COLO668 (cell line): ENCODE measurements around the gene FASTK.

ENCODE experiments used
- DNase-seq: peaks from one replicate; lab custom pipeline; 2025; ENCODE audit not compliant: unreplicated experiment; lab: John Stamatoyannopoulos, UW

The FASTK gene

DNA sequence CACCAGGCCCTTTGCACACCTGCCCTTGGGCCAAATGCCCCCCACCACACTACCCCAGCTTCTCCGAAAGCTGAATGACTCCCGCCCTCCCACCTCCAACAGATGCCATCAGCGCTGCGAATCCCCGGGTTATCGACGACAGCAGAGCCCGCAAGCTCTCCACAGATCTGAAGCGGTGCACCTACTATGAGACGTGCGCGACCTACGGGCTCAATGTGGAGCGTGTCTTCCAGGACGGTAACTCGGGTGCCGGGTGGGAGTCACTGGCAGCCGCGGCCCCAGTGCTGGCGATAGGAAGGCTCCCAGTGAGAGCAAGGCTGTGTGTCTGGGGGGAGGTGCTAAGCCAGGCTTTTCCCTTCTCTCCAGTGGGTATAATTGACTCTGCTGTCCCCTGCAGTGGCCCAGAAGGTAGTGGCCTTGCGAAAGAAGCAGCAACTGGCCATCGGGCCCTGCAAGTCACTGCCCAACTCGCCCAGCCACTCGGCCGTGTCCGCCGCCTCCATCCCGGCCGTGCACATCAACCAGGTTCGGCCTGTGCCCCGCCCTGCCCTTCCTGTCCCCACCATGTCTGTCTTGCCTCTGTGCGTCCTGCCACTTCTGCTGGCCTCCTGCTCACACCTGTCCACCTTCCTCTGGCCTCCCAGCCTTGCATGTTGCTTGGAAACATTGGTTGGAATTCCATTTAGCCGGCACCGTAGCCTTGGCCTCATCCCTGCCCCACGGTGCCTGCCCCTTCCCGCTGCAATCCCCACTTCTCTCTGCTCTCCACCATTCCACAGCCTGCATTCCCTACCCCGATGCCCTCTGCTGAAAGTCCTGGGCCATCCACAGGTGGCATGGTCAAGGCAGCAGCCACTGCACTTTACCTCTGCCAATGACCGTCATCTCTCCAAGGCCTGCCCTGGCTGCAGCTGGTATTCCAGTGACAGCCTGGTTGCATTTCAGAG is 37.8 kb upstream of the FASTK start:
- DNase-seq, result no peak

DNA sequence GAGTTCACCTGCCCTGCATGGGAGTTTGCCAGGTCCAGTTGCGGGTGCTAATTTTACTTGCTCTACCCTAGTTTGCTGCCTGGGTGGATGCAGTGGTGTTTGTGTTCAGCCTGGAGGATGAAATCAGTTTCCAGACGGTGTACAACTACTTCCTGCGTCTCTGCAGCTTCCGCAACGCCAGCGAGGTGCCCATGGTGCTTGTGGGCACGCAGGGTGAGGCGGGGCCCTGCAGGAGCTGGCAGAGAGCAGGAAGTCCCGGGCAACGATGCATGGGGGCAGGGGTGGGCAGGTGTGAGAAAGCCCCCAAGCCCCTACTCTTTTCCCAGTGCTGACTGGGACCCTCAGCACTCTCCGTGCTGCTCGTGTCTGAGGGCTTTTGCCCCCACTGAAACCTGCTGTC is 37.0 kb upstream of the FASTK start:
- DNase-seq, result no peak

DNA sequence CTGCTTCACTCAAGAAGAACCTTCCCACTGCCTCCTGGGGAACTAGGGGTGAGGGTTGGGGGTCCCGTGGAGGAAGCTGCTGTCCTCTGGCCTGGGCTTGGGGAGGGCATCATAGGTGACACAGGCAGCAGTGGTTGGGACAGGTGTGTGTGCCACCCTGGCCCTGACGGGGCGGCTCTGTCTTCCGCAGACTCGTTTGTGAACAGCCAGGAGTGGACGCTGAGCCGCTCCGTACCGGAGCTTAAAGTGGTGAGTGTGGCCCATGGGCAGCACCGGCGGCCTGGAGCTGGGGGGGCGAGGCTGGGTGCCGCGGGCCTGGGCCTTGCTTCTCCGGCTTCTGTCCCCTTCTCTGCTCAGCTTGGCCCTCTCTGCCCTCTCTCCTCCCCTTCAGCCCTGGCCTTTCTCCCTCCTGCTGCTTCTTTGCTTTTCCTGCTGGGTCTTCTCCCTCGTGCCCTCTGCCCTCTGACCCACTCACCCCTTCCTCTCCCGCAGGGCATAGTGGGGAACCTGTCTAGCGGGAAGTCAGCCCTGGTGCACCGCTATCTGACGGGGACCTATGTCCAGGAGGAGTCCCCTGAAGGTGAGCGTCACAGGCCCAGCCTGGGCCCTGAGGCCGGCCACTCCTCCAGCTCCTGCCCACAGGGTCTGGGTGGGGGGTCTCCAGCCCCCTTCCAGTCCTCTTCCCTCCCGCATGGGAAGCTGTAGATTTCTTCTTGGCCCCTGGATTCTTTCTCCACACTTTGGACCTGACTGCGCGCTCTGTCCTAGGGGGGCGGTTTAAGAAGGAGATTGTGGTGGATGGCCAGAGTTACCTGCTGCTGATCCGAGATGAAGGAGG is 36.2 kb upstream of the FASTK start:
- no peak for DNase-seq

DNA sequence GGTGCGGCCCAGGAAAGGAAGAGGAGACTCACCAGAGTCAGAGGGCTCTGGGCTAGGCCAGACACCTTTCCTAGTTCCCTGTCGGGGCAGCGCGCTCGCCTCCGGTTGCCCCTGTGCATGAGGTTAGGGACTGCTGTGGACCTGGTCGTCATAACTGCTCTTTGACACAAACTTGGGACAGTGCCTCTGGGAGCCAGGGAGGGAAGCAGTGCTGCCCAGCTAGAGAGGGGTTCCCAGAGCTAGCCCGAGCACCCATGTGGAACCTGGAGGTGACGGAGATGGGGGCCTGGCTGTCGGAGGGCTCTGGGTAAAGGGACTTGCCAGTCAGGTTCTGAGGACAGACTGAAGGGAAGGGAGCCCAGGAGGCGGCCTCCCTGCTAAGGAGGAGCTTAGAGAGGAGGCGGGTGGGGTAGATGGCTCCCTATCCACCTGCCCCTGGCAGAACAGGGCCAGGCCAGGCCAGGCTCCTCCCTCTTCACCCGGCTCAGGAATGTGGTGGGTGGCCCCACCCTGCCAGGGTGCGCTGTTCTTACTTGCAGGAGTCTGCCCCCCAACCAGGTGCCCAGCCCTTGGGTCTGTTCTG is 35.3 kb upstream of the FASTK start:
- no peak for DNase-seq

DNA sequence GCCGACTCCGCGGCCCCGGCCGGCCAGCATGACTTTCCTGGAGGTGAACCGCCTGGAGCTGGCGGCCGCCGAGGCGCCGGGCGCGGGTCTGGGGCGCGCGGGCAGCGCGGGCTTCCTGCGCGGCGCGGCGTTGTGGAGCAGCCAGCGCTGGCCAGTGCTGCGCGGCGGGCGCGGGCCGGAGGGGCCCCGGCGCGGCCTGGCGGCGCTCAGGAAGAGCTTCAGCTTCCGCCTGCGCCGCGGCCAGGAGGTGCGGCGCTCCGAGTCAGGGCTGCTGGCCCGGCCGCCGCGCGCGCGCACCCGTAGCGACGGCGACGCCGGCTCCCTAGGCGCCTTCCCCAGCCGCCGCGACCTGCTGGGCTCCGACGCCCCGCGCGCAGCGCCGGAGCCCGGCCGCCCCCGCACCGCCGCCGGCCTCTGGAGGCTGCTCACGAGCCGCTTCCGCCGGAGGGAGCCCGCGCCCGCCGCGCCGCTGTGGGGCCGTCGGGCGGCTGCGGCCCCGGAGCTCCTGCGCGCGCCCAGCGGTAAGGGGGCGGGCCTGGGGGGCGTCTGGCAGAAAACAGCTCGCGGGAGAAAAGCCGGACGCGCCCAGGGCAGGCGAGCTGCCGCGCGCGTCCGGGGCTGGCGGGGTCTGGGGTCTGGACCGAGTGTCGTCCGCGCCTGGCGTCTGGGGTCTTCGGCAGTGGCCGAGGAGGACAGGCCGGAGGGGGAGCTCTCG is 34.7 kb upstream of the FASTK start:
- no peak for DNase-seq

DNA sequence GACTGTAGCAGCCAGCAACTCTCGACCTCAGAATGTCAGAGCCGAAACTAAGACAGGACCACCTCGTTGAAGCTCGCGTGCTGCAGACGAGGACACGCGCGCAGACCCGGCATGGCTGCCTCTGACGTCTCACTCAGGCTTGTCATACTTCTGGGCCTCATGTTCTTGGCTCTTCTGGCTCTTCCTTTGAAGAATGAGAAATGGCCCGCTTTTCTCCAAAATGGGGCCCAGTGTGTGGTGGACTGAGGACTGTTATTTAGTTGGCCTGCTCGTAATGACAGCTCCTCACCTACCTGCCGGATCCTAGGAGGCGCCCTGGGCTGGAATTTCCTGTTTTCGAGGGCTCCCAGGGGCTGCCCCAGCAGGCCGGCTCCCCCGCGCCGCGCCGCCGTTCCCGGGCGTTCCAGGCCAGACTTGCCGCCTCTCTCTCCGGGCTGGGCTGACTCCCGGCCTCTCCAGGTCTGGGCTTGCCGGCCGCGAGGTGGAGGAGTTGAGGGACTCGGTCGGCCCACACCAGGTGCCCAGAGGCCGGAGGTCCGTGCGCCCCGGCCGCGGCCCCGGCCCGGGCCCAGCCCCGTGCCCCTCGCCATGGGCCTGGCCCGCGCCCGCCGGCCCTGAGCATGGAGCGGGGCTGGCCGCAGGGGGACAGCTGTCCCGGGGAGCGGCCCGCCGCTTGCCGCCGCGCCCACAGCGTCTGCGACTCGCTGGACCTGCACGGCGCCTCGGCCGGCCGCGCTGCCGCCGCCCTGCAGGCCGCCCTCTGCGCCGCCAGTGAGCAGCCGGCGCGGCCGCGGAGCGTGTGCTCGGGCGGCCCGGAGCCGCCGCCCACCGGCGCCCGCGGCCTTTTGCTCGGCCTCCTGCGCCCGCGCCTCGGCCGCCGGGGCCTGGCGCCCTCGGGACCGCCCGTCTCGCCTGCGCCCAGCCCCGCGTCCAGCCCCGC is 33.8 kb upstream of the FASTK start:
- no peak for DNase-seq

DNA sequence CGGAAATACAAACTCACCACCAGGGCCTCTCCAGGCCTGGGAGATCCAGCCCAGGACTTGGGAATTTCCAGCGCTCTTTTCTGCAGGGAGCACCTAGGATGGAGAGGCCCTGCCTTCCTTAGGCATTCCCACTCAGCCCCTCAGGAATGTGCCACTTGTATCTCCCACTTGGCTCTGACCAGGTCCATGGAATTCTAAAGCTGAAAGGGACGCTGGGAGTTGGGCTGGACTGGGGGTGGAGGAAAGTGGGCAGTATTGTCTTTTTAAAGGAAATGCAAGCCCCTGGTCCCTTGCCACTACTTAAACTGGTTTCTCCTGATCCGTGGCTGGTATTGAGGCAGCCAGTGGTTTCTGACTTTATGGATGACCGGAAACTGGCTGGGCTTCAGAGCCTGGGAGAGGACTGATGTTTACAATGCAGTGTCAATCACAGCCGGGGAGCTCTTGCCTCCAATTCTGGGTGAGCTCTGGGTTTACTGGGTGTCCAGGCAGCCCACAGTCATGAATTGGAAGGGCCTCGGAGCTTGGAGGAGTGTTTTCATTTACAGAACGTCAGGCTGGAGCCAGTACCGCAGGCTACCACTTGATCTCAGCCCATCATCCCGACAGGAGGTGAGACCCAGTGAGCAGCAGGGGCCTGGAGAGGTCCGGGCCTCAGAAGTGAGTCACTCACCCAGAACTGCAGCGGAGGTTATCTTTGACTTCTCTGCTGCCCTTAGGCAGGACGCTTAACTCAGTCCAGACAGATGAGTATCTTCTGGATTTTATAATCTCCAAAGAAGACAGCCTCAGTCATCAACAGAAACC is 32.9 kb upstream of the FASTK start:
- DNase-seq, result no peak

DNA sequence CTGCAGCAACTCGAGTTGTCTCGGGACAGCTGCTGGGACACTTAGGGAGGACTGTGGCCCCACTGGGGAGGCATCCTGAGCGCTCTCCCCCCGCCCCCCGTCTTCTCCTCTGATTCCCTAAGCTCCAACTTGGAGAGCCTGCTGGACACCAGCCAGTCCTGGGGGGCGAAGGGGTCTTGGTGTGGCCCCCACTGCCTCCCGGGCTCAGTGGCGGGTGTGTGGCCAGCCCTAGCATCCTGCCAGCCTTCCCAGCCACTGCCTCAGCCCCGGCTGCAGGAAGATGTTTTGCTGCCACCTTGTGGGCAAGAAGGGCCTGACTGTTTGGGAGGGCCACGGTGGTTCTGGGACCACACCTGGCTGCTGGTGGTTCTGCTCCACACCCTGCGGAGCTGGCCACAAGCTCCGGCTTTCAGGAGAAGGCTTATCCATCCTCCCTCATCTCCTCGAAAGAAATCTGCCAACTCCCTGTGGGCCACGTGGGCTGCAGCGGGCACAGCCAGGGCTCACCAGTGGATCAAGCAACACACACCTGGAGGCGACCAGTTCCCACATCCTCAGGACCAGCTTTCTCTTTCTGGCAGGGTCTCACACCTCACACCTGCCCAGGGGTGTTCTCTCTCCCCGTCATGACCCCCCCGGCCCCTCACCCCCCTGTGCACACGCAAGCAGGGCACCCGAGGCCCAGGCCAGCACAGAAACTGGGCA is 30.5 kb upstream of the FASTK start:
- DNase-seq, result peak; percentile 72

DNA sequence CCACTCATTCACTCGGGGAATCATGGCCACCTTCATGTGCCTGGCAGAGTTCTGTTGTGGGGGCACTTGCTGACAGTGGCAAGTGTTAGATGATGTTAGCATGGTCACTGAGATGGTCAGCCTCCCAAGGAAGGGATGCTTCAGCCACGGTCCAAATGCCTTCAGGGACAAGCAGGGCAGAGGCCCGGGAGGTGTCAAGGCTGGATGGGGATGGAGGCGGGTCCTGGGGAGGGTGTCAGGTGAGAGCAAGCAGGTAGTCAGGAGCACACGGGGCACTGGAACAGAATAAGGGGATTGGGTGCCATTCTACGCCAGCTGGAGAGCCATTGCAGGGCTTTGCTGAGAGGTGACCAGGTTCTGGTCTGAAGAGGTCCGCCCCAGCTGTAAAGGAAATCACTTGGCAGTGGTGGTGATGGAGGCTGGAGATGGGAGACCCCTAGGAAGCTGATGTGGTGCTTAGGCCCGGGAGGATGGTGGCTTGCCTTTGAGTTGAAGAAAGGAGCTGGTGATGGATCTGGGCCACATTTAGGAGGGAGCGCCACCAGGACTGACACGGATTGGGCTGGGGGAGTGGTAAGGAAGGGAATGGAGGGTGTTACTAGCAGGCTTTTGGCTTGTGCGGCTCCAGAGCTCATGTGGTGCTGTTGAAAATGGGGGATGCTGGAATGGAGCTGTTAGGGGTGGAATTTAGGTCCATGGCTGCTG is 29.8 kb upstream of the FASTK start:
- no peak for DNase-seq

DNA sequence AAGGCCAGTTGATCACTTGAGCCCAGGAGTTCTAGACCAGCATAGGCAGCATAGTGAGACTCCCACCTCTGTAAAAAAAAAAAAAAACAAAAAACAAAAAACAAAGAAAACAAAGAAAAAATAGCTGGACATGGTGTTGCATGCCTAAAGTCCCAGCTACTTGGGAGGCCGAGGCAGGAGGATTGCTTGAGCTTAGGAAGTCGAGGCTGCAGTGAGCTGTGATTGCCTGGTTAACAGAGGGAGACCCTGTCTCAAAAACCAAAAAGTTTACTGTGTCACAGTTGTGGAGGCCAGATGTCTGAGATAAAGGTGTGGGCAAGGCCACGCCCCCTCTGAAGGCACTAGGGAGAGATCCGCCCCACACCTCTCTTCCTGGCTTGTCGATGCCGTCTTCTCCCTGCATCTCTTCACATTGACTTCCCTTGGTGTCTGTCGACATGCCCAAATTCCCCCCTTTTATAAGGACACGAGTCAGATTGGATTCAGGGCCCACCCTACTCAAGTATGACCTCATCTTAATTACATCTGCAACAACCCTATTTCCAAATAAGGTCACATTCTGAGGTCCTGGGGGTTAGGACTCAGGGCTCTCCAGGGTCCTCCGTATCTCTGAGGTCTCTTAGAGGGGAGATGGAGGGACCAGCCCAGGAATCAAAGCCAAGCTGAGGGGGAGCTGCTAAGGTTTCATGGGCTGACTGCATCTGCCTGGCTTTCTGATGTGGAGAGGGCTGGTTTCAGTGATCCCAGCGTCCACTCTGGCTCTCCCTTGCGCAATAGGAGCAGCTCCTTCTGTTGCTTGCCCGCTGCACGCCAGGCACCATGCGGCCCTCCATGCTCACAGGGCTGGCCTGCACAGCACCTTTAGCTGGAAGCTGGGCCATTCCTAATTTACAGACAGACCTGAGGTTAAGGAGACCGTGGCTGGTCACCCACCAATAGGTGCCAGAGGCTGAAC is 28.8 kb upstream of the FASTK start:
- no peak for DNase-seq

DNA sequence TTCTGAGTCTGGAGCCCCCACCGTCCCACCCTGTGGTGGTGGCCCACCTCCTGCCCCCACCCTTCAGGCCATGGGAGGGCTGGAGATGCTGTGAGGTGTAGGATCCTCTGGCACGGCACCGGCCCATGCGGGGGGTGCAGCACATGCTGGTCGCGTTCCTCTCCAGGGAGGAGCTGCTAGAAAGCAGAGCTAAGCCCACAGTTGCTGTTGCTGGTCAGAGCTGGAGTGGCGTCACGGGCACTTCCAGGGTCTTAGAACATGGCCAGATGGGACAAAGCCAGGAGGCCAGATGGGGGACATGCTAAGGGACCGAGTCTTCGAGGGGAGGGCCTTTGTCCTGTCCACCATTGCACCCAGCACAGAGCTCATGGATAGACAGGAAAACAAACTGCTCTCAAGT is 27.3 kb upstream of the FASTK start:
- DNase-seq, result no peak

DNA sequence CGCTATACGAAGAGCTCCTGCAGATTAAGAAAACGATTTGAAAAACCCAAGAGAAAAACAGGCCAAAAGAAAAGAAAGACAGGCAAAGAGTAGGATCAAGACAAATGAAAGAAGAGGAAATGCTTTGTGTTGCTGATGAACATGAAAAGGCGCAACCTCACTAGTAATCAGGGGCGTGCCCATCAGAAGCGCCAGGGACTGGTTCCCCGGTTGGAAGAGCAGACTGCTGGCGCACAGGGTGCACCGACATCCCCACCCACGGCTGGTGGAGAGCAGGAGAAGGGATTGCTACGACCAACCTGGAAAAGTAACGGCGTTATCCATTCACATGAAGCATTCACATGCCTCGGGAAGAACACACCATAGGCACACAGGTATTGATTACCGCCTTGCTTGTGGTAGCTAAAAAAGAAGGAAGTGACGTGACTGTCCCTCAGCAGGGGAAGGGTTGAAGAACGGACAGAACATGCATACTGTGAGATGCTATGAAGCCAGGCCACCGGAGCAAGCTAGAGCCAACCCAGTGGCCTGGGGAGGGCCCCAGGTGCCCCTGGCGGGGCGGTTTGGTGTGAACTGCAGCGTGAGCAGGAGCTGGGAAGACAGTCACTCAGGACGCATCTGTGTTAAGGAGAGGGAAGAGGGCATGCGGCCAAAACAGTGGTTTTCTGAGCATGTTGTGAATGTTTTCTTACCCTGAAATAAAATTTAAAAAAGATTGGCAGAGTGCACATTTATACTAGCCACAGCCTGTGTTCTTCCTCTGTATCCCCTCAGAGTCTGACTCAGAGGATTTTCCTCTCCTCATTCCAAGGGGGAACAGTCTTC is 24.0 kb upstream of the FASTK start:
- DNase-seq, result no peak

DNA sequence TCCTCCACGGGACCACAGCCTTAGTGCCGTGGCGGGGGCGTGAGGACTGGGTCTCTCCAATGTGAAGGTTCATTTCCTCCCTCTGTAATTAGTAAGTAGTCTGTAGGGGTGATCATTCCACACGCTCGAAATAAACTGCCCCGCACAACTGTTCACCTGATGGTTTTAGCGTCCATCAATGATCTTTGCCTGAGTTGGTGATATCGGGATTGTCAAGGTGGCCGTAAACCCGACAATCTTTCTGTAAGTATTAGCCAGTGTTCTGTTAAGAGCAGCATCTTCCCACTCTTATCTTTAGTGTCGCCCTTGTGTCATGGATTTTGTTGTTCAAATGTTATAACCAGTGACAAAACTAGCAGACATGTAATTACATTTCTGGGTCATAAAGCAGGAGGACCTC is 23.4 kb upstream of the FASTK start:
- DNase-seq, result no peak

DNA sequence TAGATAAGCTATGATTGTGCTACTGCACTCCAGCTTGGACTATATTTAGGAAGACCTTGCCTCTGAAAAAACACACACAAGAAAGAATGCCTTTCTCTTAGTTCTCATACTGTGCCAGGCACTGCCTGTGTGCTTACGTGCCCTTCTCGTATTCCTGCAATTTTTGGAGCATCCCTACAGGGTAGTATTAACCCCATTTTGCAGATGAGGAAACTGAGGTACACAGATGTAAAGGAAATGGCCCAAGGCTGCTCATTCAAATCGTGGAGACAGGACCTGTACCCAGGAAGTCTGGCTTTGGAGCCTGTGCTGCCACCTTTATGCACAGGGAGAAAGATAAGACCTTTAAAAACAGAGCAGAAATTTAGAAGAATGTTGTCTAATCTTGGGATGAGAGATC is 22.4 kb upstream of the FASTK start:
- no peak for DNase-seq

DNA sequence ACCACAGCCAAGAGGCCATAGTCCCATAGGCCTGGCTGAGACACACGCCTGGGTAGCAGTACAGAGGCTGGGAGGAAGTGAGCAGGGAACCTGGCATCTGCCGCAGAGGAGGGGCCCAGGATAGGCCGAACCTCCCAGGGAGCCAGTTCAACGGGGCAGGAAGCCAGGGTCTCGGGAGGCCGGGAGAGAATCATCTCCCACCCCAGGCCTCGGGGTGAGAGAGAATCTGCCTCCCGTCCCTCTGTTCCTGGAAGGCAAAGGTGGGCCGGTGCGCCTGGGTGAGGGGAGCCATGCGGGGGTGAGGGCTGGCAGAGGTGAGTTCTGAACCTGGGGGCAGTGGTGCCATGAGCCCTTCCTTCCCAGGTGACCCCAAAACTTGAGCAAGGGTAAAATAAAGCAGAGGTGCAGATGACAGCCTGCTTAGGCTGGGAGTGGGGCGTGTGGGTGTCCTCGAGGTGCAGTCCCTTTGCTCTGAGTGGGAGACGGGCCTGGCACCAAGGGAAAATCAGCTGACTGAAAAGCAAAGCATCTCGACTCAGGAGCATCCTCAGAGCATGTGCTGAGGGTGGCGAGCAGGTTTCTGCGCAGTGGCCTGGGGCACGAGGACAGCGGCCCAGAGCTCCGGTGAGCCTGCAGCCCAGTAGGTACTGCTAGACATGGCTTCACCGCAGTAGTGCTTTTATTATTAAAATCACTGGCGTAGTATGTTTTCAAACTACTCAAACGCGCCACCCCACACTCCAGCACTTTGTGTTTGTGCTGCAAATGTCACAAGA is 21.2 kb upstream of the FASTK start:
- DNase-seq, result no peak
